ENCODE measurements around the gene DGKH. TPM values are rescaled to one million over a fixed set of nuclear protein-coding genes. Genes with fewer than 3 reads are reported as not detected.

Gene DGKH
- total and polyA plus RNA-seq, 7 donors, result 0.42 to 4.6 (median 2.1) TPM

- no peaks in the 10 kb centered on the region for H3K27me3 ChIP-seq (ENCODE audit: insufficient read depth in 3 of 3, low read length in 2 of 3)
- no peaks in the 10 kb centered on the region for H3K4me1 ChIP-seq
- H3K27ac ChIP-seq, result no peak overlapping the region
- TF ChIP-seq CTCF (IDR thresholded peaks at IDR 0.05), result no peak
- no peaks in the 10 kb centered on the region for H3K9me3 ChIP-seq
- WGBS, 3 donors, result 88 to 99% (median 89%) methylated on average over 4 of the region's 4 CpGs
- H3K4me3 ChIP-seq, result no peak overlapping the region
- no peaks in the 10 kb centered on the region for H3K36me3 ChIP-seq (ENCODE audit: insufficient read depth in 1 of 2, low read depth in 1 of 2)
- no peak for ATAC-seq
- intact Hi-C loops (cut with DNase I), result no loop called here
- DNase-seq, result no peak
Observed at GRCh38 chr13:42173789-42174343, 125.4 kb downstream of the DGKH start.

- intact Hi-C loops (cut with DNase I), result no loop called here
- Histone ChIP-seq H3K4me1 (no peaks in the 10 kb centered on the region), H3K27me3 (ENCODE audit: insufficient read depth in 3 of 3, low read length in 2 of 3) (no peaks in the 10 kb centered on the region), H3K27ac (no peak overlapping the region), H3K9me3 (no peaks in the 10 kb centered on the region), H3K4me3 (no peak overlapping the region), H3K36me3 (ENCODE audit: insufficient read depth in 1 of 2, low read depth in 1 of 2) (no peaks in the 10 kb centered on the region)
- TF ChIP-seq CTCF (IDR thresholded peaks at IDR 0.05), result no peak
- DNase-seq (no peak), ATAC-seq (no peak)
- WGBS, 3 donors, result 80 to 85% (median 82%) methylated on average over 8 of the region's 8 CpGs
Observed at GRCh38 chr13:42174344-42175162, 126.1 kb downstream of the DGKH start.

GRCh38 chr13:42176294-42176693 lies 127.8 kb downstream of the DGKH start:
- no peaks in the 10 kb centered on the region for H3K9me3 ChIP-seq
- ATAC-seq, result no peak
- H3K36me3 ChIP-seq (ENCODE audit: insufficient read depth in 1 of 2, low read depth in 1 of 2), result no peaks in the 10 kb centered on the region
- intact Hi-C loops (cut with DNase I), result no loop called here
- H3K4me1 ChIP-seq, result no peaks in the 10 kb centered on the region
- no peak overlapping the region for H3K27ac ChIP-seq
- no peaks in the 10 kb centered on the region for H3K27me3 ChIP-seq (ENCODE audit: insufficient read depth in 3 of 3, low read length in 2 of 3)
- DNase-seq, result no peak
- no peak for TF ChIP-seq CTCF (IDR thresholded peaks at IDR 0.05)
- H3K4me3 ChIP-seq, result no peak overlapping the region

GRCh38 chr13:42177189-42177588 lies 128.7 kb downstream of the DGKH start:
- no peaks in the 10 kb centered on the region for H3K27me3 ChIP-seq (ENCODE audit: insufficient read depth in 3 of 3, low read length in 2 of 3)
- no peak for TF ChIP-seq CTCF (IDR thresholded peaks at IDR 0.05)
- H3K4me3 ChIP-seq, result no peak overlapping the region
- no peak overlapping the region for H3K27ac ChIP-seq
- intact Hi-C loops (cut with DNase I), result no loop called here
- H3K4me1 ChIP-seq, result no peaks in the 10 kb centered on the region
- WGBS, 3 donors, result 57 to 62% (median 59%) methylated on average over 1 of the region's 1 CpG
- DNase-seq (no peak), ATAC-seq (no peak)
- no peaks in the 10 kb centered on the region for H3K36me3 ChIP-seq (ENCODE audit: insufficient read depth in 1 of 2, low read depth in 1 of 2)
- no peaks in the 10 kb centered on the region for H3K9me3 ChIP-seq

Measured in psoas muscle (tissue), 8 donors.